NB4 (cell line): ENCODE measurements around the gene IL34.

Experiments used
- DNase-seq: peaks from one replicate; pipeline ENCODE4 v3.0.0; 2010; ENCODE audit warnings: low read depth
- H3K4me3 ChIP-seq: one replicate; pipeline ENCODE4 v1.5.1; 2011; ENCODE audit warnings: mild to moderate bottlenecking, low read depth, low read length, moderate library complexity
- CTCF ChIP-seq: IDR thresholded peaks from one replicate; pipeline ENCODE4 v1.5.1; 2012; ENCODE audit warnings: low read depth, low read length
- MYC ChIP-seq: IDR thresholded peaks from 2 replicates; pipeline ENCODE4 v1.6.1; 2011; ENCODE audit warnings: low read depth, low read length
- POLR2A ChIP-seq: IDR thresholded peaks from 2 replicates; pipeline ENCODE4 v1.6.1; 2011; ENCODE audit warnings: mild to moderate bottlenecking; ENCODE audit not compliant: insufficient read length; ENCODE audit errors: extremely low read depth
- TF ChIP-seq, protein P1 (sequence below): IDR thresholded peaks from 2 replicates; pipeline ENCODE4 v1.6.1; 2011; ENCODE audit warnings: low read depth, low read length

The IL34 gene

DNA sequence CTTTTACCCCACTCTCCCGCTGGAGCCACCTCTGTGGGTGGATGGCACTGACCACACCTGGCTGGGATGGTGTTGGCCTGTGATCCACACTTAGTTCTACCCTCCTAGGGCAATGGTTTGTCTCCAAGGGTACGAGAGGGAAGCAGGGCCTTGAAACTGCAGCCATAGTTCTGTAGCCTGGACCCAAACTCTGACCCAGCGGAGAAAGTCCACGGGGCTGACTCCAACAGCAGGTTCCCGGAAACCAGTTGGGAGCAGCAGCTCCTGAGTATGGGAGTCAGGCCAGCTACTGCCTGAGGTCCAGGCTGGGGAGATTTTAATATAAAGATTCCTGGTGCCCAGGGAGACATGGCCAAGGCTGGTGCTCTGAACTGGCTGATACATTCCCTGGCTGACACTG, 63.1 kb downstream of the IL34 start:
- no peak overlapping the region for H3K4me3 ChIP-seq
- no peak for DNase-seq
- no peak for TF ChIP-seq MYC
- TF ChIP-seq, protein P1, sequence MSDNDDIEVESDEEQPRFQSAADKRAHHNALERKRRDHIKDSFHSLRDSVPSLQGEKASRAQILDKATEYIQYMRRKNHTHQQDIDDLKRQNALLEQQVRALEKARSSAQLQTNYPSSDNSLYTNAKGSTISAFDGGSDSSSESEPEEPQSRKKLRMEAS, result no peak
- TF ChIP-seq CTCF, result no peak
- no peak for TF ChIP-seq POLR2A

DNA sequence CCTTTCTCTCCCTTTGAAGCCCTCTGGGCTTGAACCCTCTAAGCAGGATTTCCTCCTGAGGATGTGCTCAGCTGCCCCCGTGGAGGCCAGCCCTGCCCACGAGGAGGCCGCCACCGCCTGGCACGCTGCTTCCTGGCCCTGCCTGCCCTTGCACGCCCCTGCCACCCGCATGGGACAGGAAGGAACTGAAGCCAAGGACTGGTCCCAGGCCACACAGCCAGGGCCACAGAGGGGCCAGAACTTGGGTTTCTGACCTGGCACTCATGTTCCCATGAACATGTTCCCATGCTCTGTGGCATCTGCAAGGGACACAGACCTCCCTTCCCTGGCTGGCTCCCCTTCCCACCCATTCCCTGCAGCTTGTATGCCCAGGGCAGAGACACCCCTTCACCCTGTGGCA, 63.6 kb downstream of the IL34 start:
- TF ChIP-seq CTCF (no peak), POLR2A (no peak), MYC (no peak)
- TF ChIP-seq, protein P1, result no peak
- H3K4me3 ChIP-seq, result no peak overlapping the region
- no peak for DNase-seq
